K562 (cell line): ENCODE data around the gene ERC2. TPM values are rescaled to one million over a fixed set of nuclear protein-coding genes. Genes with fewer than 3 reads are reported as not detected.

Experiments used
- ATAC-seq: fragments of 200-7000 bp; cut with Tn5 transposase; 3 replicates; pipeline ENCODE4 v1.9.1; 2020; ENCODE audit warnings: moderate library complexity
- BruUV-seq: library from RNA; stranded (reverse); fragments of 400-500 nt; replicated peaks from 2 replicates; lab custom pipeline; 2021; lab: Mats Ljungman, UMichigan
- CTCF ChIA-PET: fragments of 300-600 bp; formaldehyde crosslinking; extraction: SDS; loops from one replicate; lab custom pipeline; 2021; ENCODE audit warnings: low intra/inter-chr PET ratio; lab: Yijun Ruan, JAX
- POLR2A ChIA-PET: fragments of 300-600, 350-650 bp; sonication (Branson Sonifier 250); formaldehyde crosslinking; extraction: SDS; loops from one replicate; lab custom pipeline; 2021; ENCODE audit warnings: antibody characterized with exemption, inconsistent platforms; lab: Yijun Ruan, JAX
- DNase-seq, 4 experiments: peaks; one replicate each; pipeline versions ENCODE4 v3.0.0 to v3.0.0-alpha.2; 2011 to 2018; ENCODE audit warnings: low spot score in 3 of 4, mixed read lengths in 3 of 4; ENCODE audit errors: extremely low read depth in 1 of 4
- FAIRE-seq: peaks from 2 replicates; lab custom pipeline; 2011; peaks lifted over from hg19 to GRCh38; lab: Jason Lieb, UNC
- H2AFZ ChIP-seq: 2 replicates; pipeline ENCODE4 v1.6.0; 2011; ENCODE audit warnings: low read depth, low read length, control low read depth, inconsistent platforms
- H3K27ac ChIP-seq: fragments of 200-600 bp; 3 replicates; pipeline ENCODE4 v1.8.0; 2011; ENCODE audit warnings: low read depth, mild to moderate bottlenecking, control low read depth, inconsistent platforms, low read length, moderate library complexity, mixed read lengths; ENCODE audit errors: extremely low read depth
- H3K27me3 ChIP-seq, 2 experiments: fragments of 300-600 bp in 1 of 2; 2 replicates in 1 of 2; 3 replicates in 1 of 2; pipeline versions ENCODE4 v1.6.0 to v1.8.0; 2011; ENCODE audit warnings: inconsistent platforms in 2 of 2, low read length in 2 of 2, mild to moderate bottlenecking in 1 of 2, mixed read lengths in 1 of 2, moderate library complexity in 1 of 2; ENCODE audit not compliant: control insufficient read depth in 2 of 2, insufficient read depth in 2 of 2
- H3K36me3 ChIP-seq: fragments of 300-600 bp; 3 replicates; pipeline ENCODE4 v1.8.0; 2011; ENCODE audit warnings: mild to moderate bottlenecking, low read length, inconsistent platforms; ENCODE audit not compliant: control insufficient read depth, insufficient read depth
- H3K4me1 ChIP-seq, 2 experiments: fragments of 200-600 bp in 1 of 2; replicated peaks in 1 of 2; 2 replicates in 1 of 2; 3 replicates in 1 of 2; pipeline versions ENCODE4 v1.5.1 to v1.8.0; 2011; ENCODE audit warnings: inconsistent platforms in 2 of 2, low read length in 2 of 2, mild to moderate bottlenecking in 1 of 2, mixed read lengths in 1 of 2, moderate library complexity in 1 of 2; ENCODE audit not compliant: control insufficient read depth in 2 of 2, insufficient read depth in 2 of 2
- H3K4me2 ChIP-seq: 2 replicates; pipeline ENCODE4 v1.6.1; 2011; ENCODE audit warnings: low read length, control low read depth, inconsistent platforms, mixed read lengths; ENCODE audit not compliant: insufficient read depth
- H3K4me3 ChIP-seq: fragments of 200-600 bp; sonication (generic), shearing (Covaris generic); 2 replicates; pipeline ENCODE4 v1.5.1; 2016; ENCODE audit warnings: control low read depth, inconsistent platforms
- H3K79me2 ChIP-seq: fragments of 200-600 bp; 3 replicates; pipeline ENCODE4 v1.8.0; 2011; ENCODE audit warnings: low read length, inconsistent platforms; ENCODE audit not compliant: control insufficient read depth, insufficient read depth
- H3K9ac ChIP-seq, 2 experiments: 2 replicates each; pipeline versions ENCODE4 v1.6.0 to v1.6.1; 2011; ENCODE audit warnings: low read depth in 2 of 2, low read length in 2 of 2, control low read depth in 1 of 2, inconsistent platforms in 1 of 2, mild to moderate bottlenecking in 1 of 2, mixed read lengths in 1 of 2; ENCODE audit not compliant: insufficient read depth in 1 of 2
- H3K9me1 ChIP-seq: one replicate; pipeline ENCODE4 v1.6.0; 2011; ENCODE audit warnings: inconsistent platforms, mild to moderate bottlenecking, low read length, moderate library complexity; ENCODE audit not compliant: control insufficient read depth, insufficient read depth
- H3K9me3 ChIP-seq: replicated peaks from 2 replicates; pipeline ENCODE4 v1.5.1; 2011; ENCODE audit warnings: low read depth, low read length, inconsistent platforms; ENCODE audit not compliant: control insufficient read depth, insufficient read depth
- H4K20me1 ChIP-seq: replicated peaks from 2 replicates; pipeline ENCODE4 v1.6.1; 2011; ENCODE audit warnings: low read length, inconsistent platforms, mixed read lengths; ENCODE audit not compliant: control insufficient read depth, insufficient read depth
- ATF7 ChIP-seq: fragments of 450-650 bp; IDR thresholded peaks from 2 replicates; pipeline ENCODE4 v1.7.1; 2014; ENCODE audit warnings: mild to moderate bottlenecking, moderate library complexity
- TCF7L2 ChIP-seq: fragments of 150-350 bp; IDR thresholded peaks from 2 replicates; pipeline ENCODE4 v1.6.1; 2016; ENCODE audit warnings: low read depth, mild to moderate bottlenecking, low read length, moderate library complexity
- XRCC4 ChIP-seq: IDR thresholded peaks from one replicate; pipeline ENCODE4 v1.6.1; 2011; ENCODE audit not compliant: insufficient read depth, insufficient read length; ENCODE audit errors: extremely low read depth
- ZBTB17 ChIP-seq: fragments of 450-650 bp; formaldehyde crosslinking; IDR thresholded peaks from 2 replicates; pipeline ENCODE4 v1.4.0; 2020; ENCODE audit warnings: mild to moderate bottlenecking
- ZNF23 ChIP-seq: fragments of 250-450 bp; sonication (Bioruptor Pico); IDR thresholded peaks from 2 replicates; pipeline ENCODE4 v1.4.0; 2020; ENCODE audit warnings: mild to moderate bottlenecking
- WGBS: fragments of 100-300 bp; shearing (Covaris generic); methylation state at CpG from one replicate; pipeline ENCODE4 v1.1.6; 2016; ENCODE audit warnings: low coverage, mixed read lengths; ENCODE audit not compliant: insufficient coverage; ENCODE audit errors: missing lambda C conversion rate; 5-methylcytosine and 5-hydroxymethylcytosine counted together
- in situ Hi-C: fragments of 300-500 bp; cut with MboI; formaldehyde crosslinking; loops from 4 replicates; pipeline ENCODE4 v1.15.0; 2018; ENCODE audit warnings: inconsistent platforms, mixed read lengths
- intact Hi-C: fragments of 100-400 bp; cut with micrococcal nuclease; formaldehyde crosslinking; loops from 2 replicates; pipeline ENCODE4 v1.14.2; 2022
- polyA plus RNA-seq, 8 experiments: library from polyadenylated mRNA; depleted of rRNA in 4 of 8; stranded (reverse) in 5 of 8; unstranded in 3 of 8; fragments of >200 nt; fragmentation: Nextera tagmentation in 2 of 8; fragmentation: Illumina TruSeq in 1 of 8; extraction: Ambion mirVana in 2 of 8; extraction: Trizol in 1 of 8; gene quantifications; 2 replicates each; pipeline versions ENCODE4 v1.2.1 to v1.2.3, GENCODE V29; 2011 to 2014; ENCODE audit warnings: inconsistent platforms in 1 of 8, missing spikeins in 1 of 8
- total RNA-seq, 7 experiments: library from RNA; depleted of rRNA in 6 of 7; stranded (reverse); fragments of >200 nt in 6 of 7; fragmentation: Illumina TruSeq in 2 of 7; extraction: Trizol in 2 of 7; gene quantifications; 2 replicates each; pipeline versions ENCODE4 v1.2.1 to v1.2.3, GENCODE V29; 2011 to 2021; ENCODE audit warnings: low replicate concordance in 1 of 7
- TF ChIP-seq, protein P1 (sequence below), 2 experiments: fragments of 450-650 bp; IDR thresholded peaks; 2 replicates each; pipeline ENCODE4 v1.6.1; 2018; ENCODE audit warnings: mild to moderate bottlenecking in 2 of 2, low read depth in 1 of 2; ENCODE audit not compliant: partially characterized antibody in 2 of 2
- TF ChIP-seq, protein P2 (sequence below), 2 experiments: fragments of 450-650 bp; IDR thresholded peaks; 2 replicates each; pipeline ENCODE4 v1.6.1; 2016; ENCODE audit warnings: mild to moderate bottlenecking in 2 of 2, borderline replicate concordance in 1 of 2, low read depth in 1 of 2, moderate library complexity in 1 of 2

ERC2 gene
- total and polyA plus RNA-seq, 9 of the 15 experiments (the other 6 are each of a cell fraction or from before 2014, with no cell fraction given) = 0.04 to 0.18 (median 0.07) TPM; not detected in 2

DNA sequence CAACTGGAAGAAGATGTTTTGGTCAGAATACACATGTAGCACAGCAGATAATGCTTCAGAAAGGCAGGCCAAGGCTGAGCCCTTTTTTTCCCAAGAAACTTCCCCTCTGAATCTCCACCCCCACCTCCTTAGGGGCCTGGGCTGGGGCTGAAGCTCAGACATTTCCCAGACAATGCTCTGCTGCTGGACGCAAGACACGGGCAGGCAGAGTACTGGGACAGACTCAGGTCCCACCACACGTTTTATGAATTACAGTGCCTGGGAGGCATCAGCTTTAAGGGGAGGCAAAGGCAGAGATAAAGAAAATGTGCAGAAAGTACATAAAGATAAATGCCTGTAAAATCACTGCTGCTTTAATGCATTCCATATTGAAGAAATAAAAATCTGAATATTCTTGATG is 479.4 kb downstream of the ERC2 start:
- H2AFZ ChIP-seq = no peak overlapping the region
- ATAC-seq = no peak
- TF ChIP-seq ATF7 = no peak
- no peak for TF ChIP-seq XRCC4
- no peak for TF ChIP-seq TCF7L2
- no peak for TF ChIP-seq ZBTB17 (CRISPR knock-in tag)
- TF ChIP-seq, protein P1, sequence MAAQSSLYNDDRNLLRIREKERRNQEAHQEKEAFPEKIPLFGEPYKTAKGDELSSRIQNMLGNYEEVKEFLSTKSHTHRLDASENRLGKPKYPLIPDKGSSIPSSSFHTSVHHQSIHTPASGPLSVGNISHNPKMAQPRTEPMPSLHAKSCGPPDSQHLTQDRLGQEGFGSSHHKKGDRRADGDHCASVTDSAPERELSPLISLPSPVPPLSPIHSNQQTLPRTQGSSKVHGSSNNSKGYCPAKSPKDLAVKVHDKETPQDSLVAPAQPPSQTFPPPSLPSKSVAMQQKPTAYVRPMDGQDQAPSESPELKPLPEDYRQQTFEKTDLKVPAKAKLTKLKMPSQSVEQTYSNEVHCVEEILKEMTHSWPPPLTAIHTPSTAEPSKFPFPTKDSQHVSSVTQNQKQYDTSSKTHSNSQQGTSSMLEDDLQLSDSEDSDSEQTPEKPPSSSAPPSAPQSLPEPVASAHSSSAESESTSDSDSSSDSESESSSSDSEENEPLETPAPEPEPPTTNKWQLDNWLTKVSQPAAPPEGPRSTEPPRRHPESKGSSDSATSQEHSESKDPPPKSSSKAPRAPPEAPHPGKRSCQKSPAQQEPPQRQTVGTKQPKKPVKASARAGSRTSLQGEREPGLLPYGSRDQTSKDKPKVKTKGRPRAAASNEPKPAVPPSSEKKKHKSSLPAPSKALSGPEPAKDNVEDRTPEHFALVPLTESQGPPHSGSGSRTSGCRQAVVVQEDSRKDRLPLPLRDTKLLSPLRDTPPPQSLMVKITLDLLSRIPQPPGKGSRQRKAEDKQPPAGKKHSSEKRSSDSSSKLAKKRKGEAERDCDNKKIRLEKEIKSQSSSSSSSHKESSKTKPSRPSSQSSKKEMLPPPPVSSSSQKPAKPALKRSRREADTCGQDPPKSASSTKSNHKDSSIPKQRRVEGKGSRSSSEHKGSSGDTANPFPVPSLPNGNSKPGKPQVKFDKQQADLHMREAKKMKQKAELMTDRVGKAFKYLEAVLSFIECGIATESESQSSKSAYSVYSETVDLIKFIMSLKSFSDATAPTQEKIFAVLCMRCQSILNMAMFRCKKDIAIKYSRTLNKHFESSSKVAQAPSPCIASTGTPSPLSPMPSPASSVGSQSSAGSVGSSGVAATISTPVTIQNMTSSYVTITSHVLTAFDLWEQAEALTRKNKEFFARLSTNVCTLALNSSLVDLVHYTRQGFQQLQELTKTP (IDR thresholded peaks at IDR 0.05; ENCODE audit: low read depth in 1 of 2, partially characterized antibody in 2 of 2) = no peak
- TF ChIP-seq, protein P2, sequence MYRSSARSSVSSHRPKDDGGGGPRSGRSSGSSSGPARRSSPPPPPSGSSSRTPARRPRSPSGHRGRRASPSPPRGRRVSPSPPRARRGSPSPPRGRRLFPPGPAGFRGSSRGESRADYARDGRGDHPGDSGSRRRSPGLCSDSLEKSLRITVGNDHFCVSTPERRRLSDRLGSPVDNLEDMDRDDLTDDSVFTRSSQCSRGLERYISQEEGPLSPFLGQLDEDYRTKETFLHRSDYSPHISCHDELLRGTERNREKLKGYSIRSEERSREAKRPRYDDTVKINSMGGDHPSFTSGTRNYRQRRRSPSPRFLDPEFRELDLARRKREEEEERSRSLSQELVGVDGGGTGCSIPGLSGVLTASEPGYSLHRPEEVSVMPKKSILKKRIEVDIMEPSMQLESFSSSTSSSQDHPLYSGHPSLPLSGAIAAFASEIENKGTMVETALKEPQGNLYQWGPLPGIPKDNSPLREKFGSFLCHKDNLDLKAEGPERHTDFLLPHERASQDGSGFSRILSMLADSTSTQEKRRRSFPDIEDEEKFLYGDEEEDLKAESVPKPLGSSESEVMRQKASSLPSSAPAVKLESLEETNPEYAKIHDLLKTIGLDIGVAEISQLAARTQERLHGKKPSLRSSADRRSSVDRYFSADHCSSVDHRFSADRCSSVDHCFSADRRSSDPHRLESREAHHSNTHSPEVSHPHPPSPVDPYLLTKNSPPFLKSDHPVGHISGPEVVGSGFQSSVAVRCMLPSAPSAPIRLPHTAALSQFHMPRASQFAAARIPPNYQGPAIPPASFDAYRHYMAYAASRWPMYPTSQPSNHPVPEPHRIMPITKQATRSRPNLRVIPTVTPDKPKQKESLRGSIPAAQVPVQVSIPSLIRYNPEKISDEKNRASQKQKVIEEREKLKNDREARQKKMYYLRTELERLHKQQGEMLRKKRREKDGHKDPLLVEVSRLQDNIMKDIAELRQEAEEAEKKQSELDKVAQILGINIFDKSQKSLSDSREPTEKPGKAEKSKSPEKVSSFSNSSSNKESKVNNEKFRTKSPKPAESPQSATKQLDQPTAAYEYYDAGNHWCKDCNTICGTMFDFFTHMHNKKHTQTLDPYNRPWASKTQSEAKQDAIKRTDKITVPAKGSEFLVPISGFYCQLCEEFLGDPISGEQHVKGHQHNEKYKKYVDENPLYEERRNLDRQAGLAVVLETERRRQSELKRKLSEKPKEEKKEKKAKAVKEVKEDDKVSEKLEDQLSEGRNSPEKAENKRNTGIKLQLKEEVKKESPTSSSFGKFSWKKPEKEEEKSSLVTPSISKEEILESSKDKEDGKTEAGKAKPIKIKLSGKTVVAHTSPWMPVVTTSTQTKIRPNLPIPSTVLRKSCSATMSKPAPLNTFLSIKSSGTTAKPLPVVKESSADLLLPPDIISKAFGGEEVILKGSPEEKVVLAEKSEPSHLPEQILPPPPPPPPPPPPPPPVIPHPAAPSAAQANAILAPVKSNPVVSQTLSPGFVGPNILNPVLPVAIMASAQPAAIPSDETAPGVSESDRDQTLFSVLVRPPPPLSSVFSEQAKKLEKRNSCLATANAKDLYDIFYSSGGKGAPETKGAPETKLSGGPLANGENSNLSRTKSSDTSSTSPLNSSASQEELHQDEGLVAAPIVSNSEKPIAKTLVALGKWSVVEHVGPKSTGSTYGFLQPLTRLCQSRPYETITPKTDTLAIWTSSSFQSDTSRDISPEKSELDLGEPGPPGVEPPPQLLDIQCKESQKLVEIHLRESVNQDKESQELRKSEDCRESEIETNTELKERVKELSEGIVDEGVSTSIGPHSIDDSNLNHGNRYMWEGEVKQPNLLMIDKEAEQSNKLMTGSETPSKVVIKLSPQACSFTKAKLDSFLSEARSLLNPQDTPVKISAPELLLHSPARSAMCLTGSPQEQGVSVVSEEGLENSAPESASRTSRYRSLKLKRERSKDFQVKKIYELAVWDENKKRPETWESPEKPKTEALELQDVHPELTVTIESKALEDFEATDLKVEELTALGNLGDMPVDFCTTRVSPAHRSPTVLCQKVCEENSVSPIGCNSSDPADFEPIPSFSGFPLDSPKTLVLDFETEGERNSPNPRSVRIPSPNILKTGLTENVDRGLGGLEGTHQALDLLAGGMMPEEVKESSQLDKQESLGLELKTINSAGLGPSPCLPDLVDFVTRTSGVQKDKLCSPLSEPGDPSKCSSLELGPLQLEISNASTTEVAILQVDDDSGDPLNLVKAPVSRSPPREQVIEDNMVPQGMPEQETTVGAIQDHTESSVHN (IDR thresholded peaks at IDR 0.05; ENCODE audit: borderline replicate concordance in 1 of 2, low read depth in 1 of 2) = no peak
- no peak for TF ChIP-seq ZNF23

More for the DNA sequence above, 479.4 kb downstream of the ERC2 start:
- H3K27ac ChIP-seq = no peak overlapping the region
- H3K4me1 ChIP-seq = no peaks in the 10 kb centered on the region
- no peak for DNase-seq
- FAIRE-seq = no peak
- ChIA-PET CTCF (no interaction called here), POLR2A (no interaction called here)
- H3K9ac ChIP-seq = no peak overlapping the region
- no peaks in the 10 kb centered on the region for H3K27me3 ChIP-seq
- no peaks in the 10 kb centered on the region for H4K20me1 ChIP-seq
- H3K79me2 ChIP-seq = no peaks in the 10 kb centered on the region
- H3K9me1 ChIP-seq = no peaks in the 10 kb centered on the region
- in situ Hi-C loops = no loop called here
- H3K36me3 ChIP-seq = no peaks in the 10 kb centered on the region
- no TSS peak for BruUV-seq
- H3K4me2 ChIP-seq = no peak overlapping the region
- H3K9me3 ChIP-seq = no peaks in the 10 kb centered on the region
- H3K4me3 ChIP-seq = no peak overlapping the region
- 0% methylated on average over 1 of the region's 3 CpGs for WGBS
- intact Hi-C loops = no loop called here
